Stimulated activated naive CD4-positive, alpha-beta T cell (primary cell): ENCODE results near the gene KSR2.

Experiments
- DNase-seq, 6 experiments: peaks; one replicate each; lab custom pipeline; 2025; lab: John Stamatoyannopoulos, UW

The KSR2 gene

GRCh38 chr12:117494833-117495655 lies 473.7 kb downstream of the KSR2 start:
- DNase-seq: no peak

GRCh38 chr12:117491711-117492110 lies 477.1 kb downstream of the KSR2 start:
- no peak for DNase-seq

GRCh38 chr12:117490130-117490529 lies 478.7 kb downstream of the KSR2 start:
- no peak for DNase-seq

- DNase-seq: no peak
Measured at GRCh38 chr12:117489671-117490070, 479.1 kb downstream of the KSR2 start.

GRCh38 chr12:117486840-117487659 lies 481.7 kb downstream of the KSR2 start:
- DNase-seq: no peak

- DNase-seq: no peak
Measured at GRCh38 chr12:117485984-117486839, 482.6 kb downstream of the KSR2 start.

GRCh38 chr12:117484901-117485300 lies 483.9 kb downstream of the KSR2 start:
- no peak for DNase-seq

GRCh38 chr12:117483501-117483900 lies 485.3 kb downstream of the KSR2 start:
- DNase-seq: no peak

GRCh38 chr12:117481470-117481869 lies 487.3 kb downstream of the KSR2 start:
- no peak for DNase-seq

GRCh38 chr12:117476341-117476740 lies 492.4 kb downstream of the KSR2 start:
- no peak for DNase-seq

GRCh38 chr12:117473856-117474255 lies 494.9 kb downstream of the KSR2 start:
- no peak for DNase-seq

GRCh38 chr12:117472983-117473382 lies 495.8 kb downstream of the KSR2 start:
- DNase-seq: no peak

- no peak for DNase-seq
Measured at GRCh38 chr12:117470804-117471203, 498.0 kb downstream of the KSR2 start.

- DNase-seq: no peak
Measured at GRCh38 chr12:117469883-117470483, 498.8 kb downstream of the KSR2 start.

GRCh38 chr12:117468016-117468415 lies 500.8 kb downstream of the KSR2 start:
- DNase-seq: no peak

- no peak for DNase-seq
Measured at GRCh38 chr12:117467588-117467987, 501.2 kb downstream of the KSR2 start.

GRCh38 chr12:117466677-117467362 lies 502.0 kb downstream of the KSR2 start:
- DNase-seq: no peak

GRCh38 chr12:117461732-117462131 lies 507.1 kb downstream of the KSR2 start:
- no peak for DNase-seq

GRCh38 chr12:117459229-117459628 lies 509.6 kb downstream of the KSR2 start:
- no peak for DNase-seq

- DNase-seq: no peak
Measured at GRCh38 chr12:117457189-117457588, 511.6 kb downstream of the KSR2 start.

- no peak for DNase-seq
Measured at GRCh38 chr12:117456076-117456475, 512.7 kb downstream of the KSR2 start.
